ENCODE data around the gene NT5C3B.
"Not testable (repeated sequence)": the region's sequence is repeated elsewhere in the genome, so short reads cannot be mapped to it uniquely, and the experiment has no call there.

Gene NT5C3B

GRCh38 chr17:41835800-41836549 is at the start of gene NT5C3B:
Gene NT5C3B (minus strand): TSS chr17:41836232. CDS start chr17:41836193, 39 bp downstream.
- DNase-seq (ENCODE audit: low read depth): peak; percentile 46

- no peak for DNase-seq (ENCODE audit: low read depth)
Measured at GRCh38 chr17:41885733-41886132, 49.7 kb upstream of the NT5C3B start.

DNA sequence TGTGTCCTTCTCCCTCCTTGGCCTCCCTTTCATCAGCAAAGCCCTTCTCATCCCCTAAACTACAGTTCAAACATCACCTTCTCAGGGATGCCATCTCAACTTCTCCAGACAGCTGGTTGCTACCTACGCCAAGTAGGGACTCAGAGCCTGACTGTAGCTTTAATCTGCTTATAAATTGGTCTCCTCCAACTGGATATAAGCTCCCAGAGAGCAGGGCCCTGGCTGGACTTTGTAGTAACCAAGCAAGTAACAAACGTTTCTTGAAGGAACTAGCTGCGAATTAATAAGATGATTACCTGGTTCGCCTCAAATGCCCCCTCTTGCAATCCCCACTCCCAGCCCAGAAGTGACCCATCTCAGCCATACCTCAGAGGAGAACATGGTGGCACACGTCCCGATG is 46.7 kb upstream of the NT5C3B start:
- DNase-seq (ENCODE audit: low read depth): no peak

DNA sequence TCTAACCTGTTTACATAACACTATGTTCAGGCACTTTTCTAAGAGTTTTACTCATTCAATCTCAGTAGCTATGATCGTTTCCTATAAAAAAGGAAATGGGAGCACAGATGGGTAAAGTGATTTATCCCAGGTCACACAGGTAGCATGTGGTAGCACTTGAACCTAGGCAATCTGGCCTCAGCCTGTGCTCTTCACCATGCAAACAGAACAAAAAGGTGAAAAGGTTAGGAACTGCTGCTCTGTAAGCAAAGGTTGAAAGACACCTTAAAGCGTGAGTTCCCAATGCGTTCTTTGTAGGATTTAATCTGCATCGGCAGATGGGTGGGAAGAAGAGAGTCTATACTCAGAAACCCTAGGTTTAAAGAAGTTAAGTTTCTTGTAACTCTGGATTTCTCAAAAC is 44.1 kb upstream of the NT5C3B start:
- no peak for DNase-seq (ENCODE audit: low read depth)

GRCh38 chr17:41874293-41874670 is 38.2 kb upstream of the NT5C3B start:
- not testable (repeated sequence) for DNase-seq (ENCODE audit: low read depth)

DNA sequence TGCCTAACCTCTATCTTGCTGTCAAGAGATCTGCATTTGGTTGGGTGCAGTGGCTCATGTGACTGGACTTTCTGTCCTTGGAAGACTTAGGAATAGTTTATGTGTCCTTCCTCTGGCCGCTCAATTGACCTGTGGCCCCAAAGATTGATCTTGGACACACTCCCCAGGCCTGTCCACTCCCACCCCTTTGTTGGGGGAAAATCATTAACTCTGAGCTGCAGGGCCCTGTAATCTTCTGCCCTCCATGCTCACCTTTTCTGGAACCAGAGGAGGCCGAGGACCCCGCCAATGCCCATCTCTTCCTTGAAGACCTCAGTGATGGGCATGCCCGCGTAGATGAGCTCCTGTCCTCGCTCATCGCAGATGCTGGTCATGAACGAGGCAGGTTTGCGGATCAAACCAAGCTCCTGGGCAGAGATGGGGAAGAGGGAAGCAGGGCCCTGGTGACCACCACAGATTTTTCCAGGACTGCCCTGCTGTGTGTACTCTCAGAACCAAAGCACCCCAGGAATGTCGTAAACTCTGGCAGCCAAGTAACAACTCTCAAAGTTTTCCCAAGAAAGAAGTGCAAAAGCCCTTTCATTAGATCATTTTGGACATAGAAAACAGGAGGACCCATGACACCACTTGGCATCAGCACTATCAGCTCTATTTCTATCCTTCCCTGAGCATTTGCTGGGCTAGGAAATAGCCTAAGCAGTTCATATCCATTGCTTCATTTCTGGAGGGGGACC is 37.7 kb upstream of the NT5C3B start:
- no peak for DNase-seq (ENCODE audit: low read depth)

GRCh38 chr17:41871789-41872188 is 35.8 kb upstream of the NT5C3B start:
- DNase-seq (ENCODE audit: low read depth): no peak

DNA sequence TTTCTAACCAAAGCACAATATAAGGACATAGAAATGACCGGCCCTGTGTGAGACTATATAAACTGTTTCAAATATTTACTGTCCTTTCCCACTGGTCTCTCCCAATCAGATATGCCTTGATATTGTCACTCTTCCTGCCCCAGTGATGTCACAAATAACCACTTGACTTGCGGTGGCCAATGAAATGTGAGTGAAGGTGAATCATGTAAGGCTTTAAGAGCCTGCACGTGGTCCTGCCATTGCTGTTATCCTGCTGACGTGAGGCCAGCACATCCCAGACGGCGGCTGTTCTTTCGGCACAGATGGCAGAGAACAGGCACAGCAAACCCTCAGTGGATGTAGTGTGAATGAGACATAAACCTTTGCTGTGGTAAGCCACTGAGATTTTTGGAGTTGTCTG is 34.6 kb upstream of the NT5C3B start:
- no peak for DNase-seq (ENCODE audit: low read depth)

- DNase-seq (ENCODE audit: low read depth): no peak
Measured at GRCh38 chr17:41870097-41870496, 34.1 kb upstream of the NT5C3B start.

GRCh38 chr17:41869426-41869825 is 33.4 kb upstream of the NT5C3B start:
- no peak for DNase-seq (ENCODE audit: low read depth)

GRCh38 chr17:41868568-41868967 is 32.5 kb upstream of the NT5C3B start:
- DNase-seq (ENCODE audit: low read depth): no peak

DNA sequence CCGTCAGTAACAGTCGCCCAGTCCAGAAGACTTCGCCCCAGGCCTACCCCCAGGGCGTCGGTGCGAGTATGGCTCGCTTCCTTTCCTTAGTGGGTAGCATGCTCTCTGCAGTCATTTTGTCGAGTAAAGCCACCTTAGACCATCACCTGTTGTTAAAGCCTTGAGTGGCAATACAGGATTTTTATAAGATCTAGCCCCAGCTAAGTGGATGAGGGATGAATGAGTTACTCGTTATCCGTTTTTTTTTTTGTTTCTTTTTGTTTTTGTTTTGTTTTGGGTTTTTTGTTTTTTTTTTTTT is 29.5 kb upstream of the NT5C3B start:
- DNase-seq (ENCODE audit: low read depth): no peak

DNA sequence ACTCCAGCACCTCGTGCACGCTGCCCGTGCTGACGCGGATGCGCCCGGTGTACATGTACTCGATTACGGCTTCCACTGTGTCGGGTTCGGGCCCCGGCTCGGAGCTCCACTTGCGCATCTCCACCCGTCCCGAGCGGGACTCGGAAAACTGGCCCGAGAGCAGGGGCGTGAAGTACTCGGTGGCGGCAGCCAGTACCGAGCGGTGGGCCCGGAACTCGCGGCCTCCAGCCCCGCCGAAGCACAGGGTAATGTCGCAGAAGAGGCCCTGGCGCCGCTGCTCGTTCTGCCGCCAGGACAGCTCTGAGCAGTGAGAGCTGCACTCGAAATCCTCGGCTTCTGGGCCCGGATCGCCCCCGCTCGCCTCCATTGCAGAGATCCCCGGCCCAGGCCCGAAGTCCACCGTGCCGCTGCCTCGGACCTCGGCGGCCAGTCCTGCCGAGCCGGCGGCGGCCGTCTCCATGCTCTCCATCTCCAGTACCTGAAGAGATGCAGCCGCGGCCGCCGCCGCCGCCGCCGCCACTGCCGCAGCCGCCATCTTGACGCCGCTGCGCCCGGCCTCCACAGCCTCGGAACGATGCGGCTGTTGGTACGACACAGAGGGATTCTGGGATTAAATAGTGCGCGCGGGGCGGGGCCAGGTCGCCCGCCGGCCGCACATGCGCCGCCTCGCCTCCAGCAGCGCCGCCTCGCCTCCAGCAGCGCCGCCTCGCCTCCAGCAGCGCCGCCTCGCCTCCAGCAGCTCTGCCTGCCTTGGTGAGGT is 29.0 kb upstream of the NT5C3B start, which contains the start of gene KLHL11:
TSS of gene KLHL11 (minus strand) at position 588 of the 760 bp plus-strand sequence. CDS start at position 535, 53 bp downstream.
- DNase-seq (ENCODE audit: low read depth): peak; percentile 80

- DNase-seq (ENCODE audit: low read depth): peak; percentile 50
Measured at GRCh38 chr17:41864498-41864835, 28.4 kb upstream of the NT5C3B start.

DNA sequence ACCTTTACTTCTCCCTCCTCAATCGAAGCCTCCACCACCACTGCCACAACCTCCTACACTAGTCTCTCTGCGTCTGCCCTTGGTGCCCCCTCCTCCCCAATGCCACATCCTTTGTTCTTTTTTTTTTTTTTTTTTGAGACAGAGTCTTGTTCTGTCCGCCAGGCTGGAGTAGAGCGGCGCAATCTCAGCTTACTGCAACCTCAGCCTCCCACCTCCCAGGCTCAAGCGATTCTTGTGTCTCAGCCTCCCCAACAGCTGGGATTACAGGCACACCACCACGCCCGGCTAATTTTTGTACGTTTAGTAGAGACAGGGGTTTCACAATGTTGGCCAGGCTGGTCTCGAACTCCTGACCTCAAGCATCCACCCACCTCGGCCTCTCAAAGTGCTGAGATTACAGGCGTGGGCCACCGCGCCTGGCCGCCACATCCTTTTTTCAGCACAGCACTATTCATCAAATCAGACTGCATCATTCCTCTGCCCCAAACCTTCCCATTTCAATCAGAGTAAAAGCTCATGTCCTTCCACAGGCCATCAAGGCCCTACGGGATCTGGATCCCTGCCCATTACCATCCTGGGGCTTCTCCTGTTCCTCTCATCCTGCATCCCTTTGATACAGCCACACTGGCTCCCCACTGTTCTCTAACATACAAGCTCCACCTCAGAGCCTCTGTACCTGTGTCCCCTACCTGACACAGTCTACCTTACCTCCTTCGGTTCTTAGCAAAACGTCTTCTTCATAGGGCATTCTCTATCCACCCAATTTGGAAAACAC is 27.2 kb upstream of the NT5C3B start:
- no peak for DNase-seq (ENCODE audit: low read depth)

DNA sequence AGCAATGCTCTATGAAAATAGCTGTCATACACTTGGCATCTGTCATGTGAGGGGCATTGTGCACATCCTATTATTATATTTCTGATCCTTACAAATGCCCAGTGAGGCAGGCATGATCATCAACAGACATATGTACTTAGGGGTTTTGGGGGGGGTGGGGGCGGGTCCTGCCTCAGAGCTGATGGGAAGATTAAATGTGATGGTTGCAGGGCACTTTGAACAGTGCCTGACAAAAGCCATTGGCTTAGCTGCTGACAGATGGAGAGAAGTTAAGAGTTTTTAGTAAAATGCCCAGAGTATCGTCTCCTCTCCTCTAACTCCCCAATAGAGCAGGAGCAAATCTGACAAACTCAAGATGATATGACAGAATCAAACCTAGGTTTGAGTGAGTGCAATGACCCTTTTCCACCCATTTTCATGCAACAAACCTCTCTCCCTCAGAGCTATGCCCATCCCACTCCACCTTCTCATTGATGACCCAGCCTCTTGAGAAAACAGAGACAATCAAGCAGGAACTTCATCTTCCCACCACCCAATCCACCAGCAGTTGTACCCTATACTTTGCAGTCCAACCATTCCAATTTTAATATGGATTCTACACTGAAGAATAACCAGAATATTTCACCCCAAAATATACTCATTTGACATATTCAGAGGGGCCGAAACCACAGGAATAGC is 24.4 kb upstream of the NT5C3B start:
- no peak for DNase-seq (ENCODE audit: low read depth)

GRCh38 chr17:41851382-41851781 is 15.3 kb upstream of the NT5C3B start:
- not testable (repeated sequence) for DNase-seq (ENCODE audit: low read depth)

- DNase-seq (ENCODE audit: low read depth): no peak
Measured at GRCh38 chr17:41849251-41849990, 13.4 kb upstream of the NT5C3B start.

- no peak for DNase-seq (ENCODE audit: low read depth)
Measured at GRCh38 chr17:41848788-41849187, 12.8 kb upstream of the NT5C3B start.

DNA sequence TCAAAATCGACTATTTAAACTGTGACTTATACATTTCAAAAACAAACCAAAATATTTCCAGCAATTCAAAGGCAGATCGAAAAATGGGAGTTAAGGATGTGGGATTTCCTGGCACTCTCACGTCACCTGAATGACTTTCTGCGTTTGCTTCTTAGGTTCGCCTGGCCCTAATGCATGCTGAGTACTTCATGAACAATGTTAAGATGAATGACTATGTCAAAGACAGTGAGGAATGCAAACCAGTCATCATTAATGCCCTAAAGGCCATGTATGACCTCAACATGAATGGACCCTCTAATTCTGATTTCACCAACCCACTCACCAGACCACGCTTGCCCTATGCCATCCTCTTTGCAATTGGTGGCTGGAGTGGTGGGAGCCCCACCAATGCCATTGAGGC is 8.9 kb upstream of the NT5C3B start:
- DNase-seq (ENCODE audit: low read depth): no peak

GRCh38 chr17:41840781-41841180 is 4.7 kb upstream of the NT5C3B start:
- not testable (repeated sequence) for DNase-seq (ENCODE audit: low read depth)

Measured in activated T-cell treated with anti-CD3 and anti-CD28 coated beads for 1 hour (primary cell).